Measurements from ENCODE around the gene ANKRD52. TPM values are rescaled to one million over a fixed set of nuclear protein-coding genes. Genes with fewer than 3 reads are reported as not detected.

The ANKRD52 gene
- total and polyA plus RNA-seq, 2 of the 8 experiments (the other 6 are each of a cell fraction or from before 2014, with no cell fraction given), result 14.0 to 36.3 TPM

DNA sequence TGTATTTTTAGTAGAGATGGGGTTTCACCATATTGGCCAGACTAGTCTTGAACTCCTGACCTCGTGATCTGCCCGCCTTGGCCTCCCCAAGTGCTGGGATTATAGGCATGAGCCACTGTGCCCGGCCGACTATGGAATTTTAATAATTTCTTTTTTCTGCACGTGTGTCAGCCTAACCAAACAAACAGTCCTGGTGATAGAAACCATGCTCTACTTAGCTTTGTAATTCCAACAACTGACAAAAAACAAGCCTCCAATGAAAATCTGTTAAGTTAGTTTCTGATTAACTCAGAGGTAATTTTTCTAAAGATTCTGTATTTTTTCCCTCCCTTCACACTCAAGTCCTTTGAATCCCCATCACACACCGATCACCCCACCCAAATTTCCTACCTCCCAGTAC lies 23.8 kb upstream of the ANKRD52 start (continued):
- TF ChIP-seq, protein P1, sequence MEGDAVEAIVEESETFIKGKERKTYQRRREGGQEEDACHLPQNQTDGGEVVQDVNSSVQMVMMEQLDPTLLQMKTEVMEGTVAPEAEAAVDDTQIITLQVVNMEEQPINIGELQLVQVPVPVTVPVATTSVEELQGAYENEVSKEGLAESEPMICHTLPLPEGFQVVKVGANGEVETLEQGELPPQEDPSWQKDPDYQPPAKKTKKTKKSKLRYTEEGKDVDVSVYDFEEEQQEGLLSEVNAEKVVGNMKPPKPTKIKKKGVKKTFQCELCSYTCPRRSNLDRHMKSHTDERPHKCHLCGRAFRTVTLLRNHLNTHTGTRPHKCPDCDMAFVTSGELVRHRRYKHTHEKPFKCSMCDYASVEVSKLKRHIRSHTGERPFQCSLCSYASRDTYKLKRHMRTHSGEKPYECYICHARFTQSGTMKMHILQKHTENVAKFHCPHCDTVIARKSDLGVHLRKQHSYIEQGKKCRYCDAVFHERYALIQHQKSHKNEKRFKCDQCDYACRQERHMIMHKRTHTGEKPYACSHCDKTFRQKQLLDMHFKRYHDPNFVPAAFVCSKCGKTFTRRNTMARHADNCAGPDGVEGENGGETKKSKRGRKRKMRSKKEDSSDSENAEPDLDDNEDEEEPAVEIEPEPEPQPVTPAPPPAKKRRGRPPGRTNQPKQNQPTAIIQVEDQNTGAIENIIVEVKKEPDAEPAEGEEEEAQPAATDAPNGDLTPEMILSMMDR (IDR thresholded peaks at IDR 0.05; ENCODE audit: control extremely low read depth in 1 of 3, insufficient read depth in 1 of 3, low read depth in 1 of 3, low read length in 3 of 3), result no peak
- TF ChIP-seq RBBP5 (IDR thresholded peaks at IDR 0.05; ENCODE audit: borderline replicate concordance, low read depth, low read length), result no peak

Measured in H1 (cell line).